HCT116 (cell line): ENCODE results near the gene C10orf95. TPM values are rescaled to one million over a fixed set of nuclear protein-coding genes. Genes with fewer than 3 reads are reported as not detected.

Source experiments
- ATAC-seq: fragments of 200-7000 bp; cut with Tn5 transposase; 2 replicates; pipeline ENCODE4 v1.9.1; 2020; ENCODE audit warnings: mild to moderate bottlenecking, moderate library complexity
- BruUV-seq: library from RNA; stranded (reverse); fragments of 400-500 nt; replicated peaks from 2 replicates; lab custom pipeline; 2021; lab: Mats Ljungman, UMichigan
- CTCF ChIA-PET: fragments of 300-600 bp; sonication (Branson Sonifier 250); formaldehyde crosslinking; loops from one replicate; lab custom pipeline; 2021; ENCODE audit warnings: antibody characterized with exemption; lab: Charles Lee
- POLR2A ChIA-PET: fragments of 300-600, 350-600 bp; sonication (Branson Sonifier 250); formaldehyde crosslinking; loops from one replicate; lab custom pipeline; 2021; ENCODE audit warnings: antibody characterized with exemption; lab: Charles Lee
- RAD21 ChIA-PET, 2 experiments: fragments of 300-600 bp; sonication (Branson Sonifier 250); formaldehyde crosslinking; loops; one replicate each; lab custom pipeline; 2023; ENCODE audit warnings: low total read pairs in 2 of 2; ENCODE audit not compliant: uncharacterized antibody in 2 of 2, unreplicated experiment in 2 of 2, low non-redundant PET in 1 of 2; lab: Charles Lee
- DNase-seq: peaks from one replicate; pipeline ENCODE4 v3.0.0-alpha.2; 2010; ENCODE audit warnings: low read depth, low spot score
- H2AFZ ChIP-seq: fragments of 200-600 bp; shearing (Covaris generic), sonication (generic); 2 replicates; pipeline ENCODE4 v1.6.1; 2017; ENCODE audit warnings: low read depth, mixed run types, mixed read lengths, antibody characterized with exemption, low read length; ENCODE audit not compliant: poor library complexity, severe bottlenecking
- H3K27ac ChIP-seq: 2 replicates; pipeline ENCODE4 v1.5.1; 2012; ENCODE audit warnings: low read depth, low read length
- H3K27me3 ChIP-seq: fragments of 200-600 bp; sonication (generic); 2 replicates; pipeline ENCODE4 v1.6.1; 2016; ENCODE audit warnings: mixed run types, low read length, mixed read lengths; ENCODE audit not compliant: insufficient read depth
- H3K36me3 ChIP-seq, 2 experiments: fragments of 200-500 bp in 1 of 2; fragments of 200-600 bp in 1 of 2; sonication (Bioruptor generic) in 1 of 2; sonication (generic) in 1 of 2; 2 replicates each; pipeline versions ENCODE4 v1.5.1 to v1.6.1; 2014 to 2016; ENCODE audit warnings: low read length in 2 of 2, inconsistent platforms in 1 of 2, mixed read lengths in 1 of 2, mixed run types in 1 of 2; ENCODE audit not compliant: insufficient read depth in 2 of 2, control insufficient read depth in 1 of 2
- H3K4me1 ChIP-seq, 2 experiments: fragments of 200-600 bp in 1 of 2; sonication (generic) in 1 of 2; 2 replicates each; pipeline versions ENCODE4 v1.5.1 to v1.6.1; 2012 to 2017; ENCODE audit warnings: low read length in 2 of 2, inconsistent platforms in 1 of 2, mild to moderate bottlenecking in 1 of 2, mixed read lengths in 1 of 2, mixed run types in 1 of 2, moderate library complexity in 1 of 2; ENCODE audit not compliant: insufficient read depth in 2 of 2, control insufficient read depth in 1 of 2
- H3K4me2 ChIP-seq: fragments of 200-600 bp; sonication (generic); 2 replicates; pipeline ENCODE4 v1.6.1; 2017; ENCODE audit warnings: mixed run types, low read length, mixed read lengths
- H3K4me3 ChIP-seq, 2 experiments: fragments of 200-600 bp in 1 of 2; sonication (generic) in 1 of 2; replicated peaks in 1 of 2; 2 replicates each; pipeline ENCODE4 v1.5.1; 2011 to 2016; ENCODE audit warnings: low read length in 2 of 2, control low read depth in 1 of 2, low read depth in 1 of 2, mild to moderate bottlenecking in 1 of 2, mixed read lengths in 1 of 2, mixed run types in 1 of 2
- H3K79me2 ChIP-seq: fragments of 200-600 bp; sonication (generic); 2 replicates; pipeline ENCODE4 v1.6.1; 2017; ENCODE audit warnings: mild to moderate bottlenecking, mixed run types, low read length, moderate library complexity, mixed read lengths; ENCODE audit not compliant: insufficient read depth
- H3K9ac ChIP-seq: fragments of 200-600 bp; sonication (generic); 2 replicates; pipeline ENCODE4 v1.6.1; 2016; ENCODE audit warnings: low read length, mixed read lengths
- H3K9me2 ChIP-seq: fragments of 200-600 bp; sonication (generic), shearing (Covaris generic); 2 replicates; pipeline ENCODE4 v1.6.1; 2017; ENCODE audit warnings: mixed run types, mild to moderate bottlenecking, moderate library complexity; ENCODE audit not compliant: insufficient read depth
- H3K9me3 ChIP-seq, 2 experiments: fragments of 200-500 bp in 1 of 2; fragments of 200-600 bp in 1 of 2; sonication (Bioruptor generic) in 1 of 2; sonication (generic) in 1 of 2; 2 replicates each; pipeline ENCODE4 v1.6.1; 2014 to 2017; ENCODE audit warnings: low read length in 2 of 2, mixed read lengths in 2 of 2, inconsistent platforms in 1 of 2, low read depth in 1 of 2, mild to moderate bottlenecking in 1 of 2, mixed run types in 1 of 2, moderate library complexity in 1 of 2; ENCODE audit not compliant: control insufficient read depth in 1 of 2, insufficient read depth in 1 of 2
- H4K20me1 ChIP-seq: fragments of 200-600 bp; sonication (generic), shearing (Covaris generic); 2 replicates; pipeline ENCODE4 v1.6.1; 2017; ENCODE audit warnings: mixed run types, mild to moderate bottlenecking, moderate library complexity; ENCODE audit not compliant: insufficient read depth
- EGR1 ChIP-seq: IDR thresholded peaks from 2 replicates; pipeline ENCODE4 v1.6.1; 2012; ENCODE audit warnings: low read depth
- EZH2 ChIP-seq: fragments of 200-600 bp; sonication (generic); IDR thresholded peaks from 2 replicates; pipeline ENCODE4 v1.6.1; 2017; ENCODE audit warnings: antibody characterized with exemption, mixed run types
- EZH2phosphoT487 ChIP-seq: fragments of 200-600 bp; IDR thresholded peaks from 2 replicates; pipeline ENCODE4 v1.6.1; 2018; ENCODE audit warnings: antibody characterized with exemption, borderline replicate concordance
- POLR2A ChIP-seq: IDR thresholded peaks from 2 replicates; pipeline ENCODE4 v1.7.0; 2011; ENCODE audit warnings: borderline replicate concordance; ENCODE audit not compliant: insufficient read depth, insufficient read length; ENCODE audit errors: extremely low read depth
- POLR2AphosphoS5 ChIP-seq: IDR thresholded peaks from 2 replicates; pipeline ENCODE4 v1.6.1; 2011; ENCODE audit warnings: mild to moderate bottlenecking, low read depth, low read length, moderate library complexity
- RAD21 ChIP-seq: IDR thresholded peaks from 2 replicates; pipeline ENCODE4 v1.6.1; 2012; ENCODE audit warnings: low read depth, mild to moderate bottlenecking
- YY1 ChIP-seq: IDR thresholded peaks from 2 replicates; pipeline ENCODE4 v1.6.1; 2011; ENCODE audit warnings: low read length, low read depth, moderate library complexity, mild to moderate bottlenecking; ENCODE audit not compliant: insufficient replicate concordance; ENCODE audit errors: extremely low read depth
- ZFX ChIP-seq: fragments of 450-650 bp; IDR thresholded peaks from 2 replicates; pipeline ENCODE4 v1.6.1; 2017
- intact Hi-C: fragments of 100-400 bp; cut with micrococcal nuclease; formaldehyde crosslinking; loops from 2 replicates; pipeline ENCODE4 v1.10.0; 2022
- total RNA-seq: library from RNA; stranded (reverse); gene quantifications from one replicate; pipeline ENCODE4 v1.2.1, GENCODE V29; 2021; ENCODE audit not compliant: unreplicated experiment
- TF ChIP-seq, protein P1 (sequence below): IDR thresholded peaks from 2 replicates; pipeline ENCODE4 v1.6.1; 2012
- TF ChIP-seq, protein P2 (sequence below): IDR thresholded peaks from 2 replicates; pipeline ENCODE4 v1.6.1; 2012

Gene C10orf95
- total RNA-seq, 1 experiment from 2014 or later: 2.1 TPM

DNA sequence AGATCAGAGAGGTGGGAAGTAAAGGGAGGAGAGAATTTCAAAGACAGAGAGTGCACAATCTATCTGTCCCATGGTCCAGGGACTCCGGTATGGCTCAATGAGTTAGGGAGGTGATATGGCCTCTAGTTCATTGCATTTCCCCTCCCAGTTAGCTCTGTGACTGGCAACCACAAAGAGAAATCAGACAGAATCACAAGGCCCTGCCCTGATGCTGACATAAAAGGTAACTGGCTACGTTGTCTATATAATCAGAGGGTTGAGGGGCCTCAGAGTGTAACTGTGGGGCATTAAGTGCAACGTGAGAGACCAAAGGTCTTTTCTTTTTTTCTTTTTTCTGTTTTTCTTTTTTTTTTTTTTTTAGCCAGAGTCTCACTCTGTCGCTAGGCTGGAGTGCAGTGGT, 7.3 kb upstream of the C10orf95 start:
- ATAC-seq (no peak), DNase-seq (no peak)
- Histone ChIP-seq H3K79me2 (peaks cover 19% of the 10 kb centered on the region; the same call in 1 of the 2 replicates), H3K9me3 (no peaks in the 10 kb centered on the region), H3K9ac (no peak overlapping the region), H3K9me2 (no peaks in the 10 kb centered on the region), H3K36me3 (peaks cover 4 to 7% of the 10 kb centered on the region in 2 experiments; a peak in 2 of 4 replicates), H3K4me3 (no peak overlapping the region), H3K4me2 (no peak overlapping the region), H4K20me1 (no peaks in the 10 kb centered on the region), H3K27ac (no peak overlapping the region), H3K4me1 (peaks cover 18 to 36% of the 10 kb centered on the region in 2 experiments), H2AFZ (no peak overlapping the region), H3K27me3 (no peaks in the 10 kb centered on the region)
- BruUV-seq: no TSS peak
- CTCF ChIA-PET: no interaction called here
- POLR2A ChIA-PET: no interaction called here
- intact Hi-C loops: no loop called here
- TF ChIP-seq EZH2: no peak
- TF ChIP-seq EZH2phosphoT487: no peak
- no peak for TF ChIP-seq POLR2A
- TF ChIP-seq EGR1: no peak
- TF ChIP-seq, protein P1, sequence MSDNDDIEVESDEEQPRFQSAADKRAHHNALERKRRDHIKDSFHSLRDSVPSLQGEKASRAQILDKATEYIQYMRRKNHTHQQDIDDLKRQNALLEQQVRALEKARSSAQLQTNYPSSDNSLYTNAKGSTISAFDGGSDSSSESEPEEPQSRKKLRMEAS: no peak
- TF ChIP-seq ZFX: no peak
- TF ChIP-seq YY1: no peak
- RAD21 ChIA-PET: interaction anchor here in 1 of 2 experiments (0.7 kb wide), 1 partner anchor 289 kb away, joined by 3 read pairs; no protein-coding TSS in a partner anchor

DNA sequence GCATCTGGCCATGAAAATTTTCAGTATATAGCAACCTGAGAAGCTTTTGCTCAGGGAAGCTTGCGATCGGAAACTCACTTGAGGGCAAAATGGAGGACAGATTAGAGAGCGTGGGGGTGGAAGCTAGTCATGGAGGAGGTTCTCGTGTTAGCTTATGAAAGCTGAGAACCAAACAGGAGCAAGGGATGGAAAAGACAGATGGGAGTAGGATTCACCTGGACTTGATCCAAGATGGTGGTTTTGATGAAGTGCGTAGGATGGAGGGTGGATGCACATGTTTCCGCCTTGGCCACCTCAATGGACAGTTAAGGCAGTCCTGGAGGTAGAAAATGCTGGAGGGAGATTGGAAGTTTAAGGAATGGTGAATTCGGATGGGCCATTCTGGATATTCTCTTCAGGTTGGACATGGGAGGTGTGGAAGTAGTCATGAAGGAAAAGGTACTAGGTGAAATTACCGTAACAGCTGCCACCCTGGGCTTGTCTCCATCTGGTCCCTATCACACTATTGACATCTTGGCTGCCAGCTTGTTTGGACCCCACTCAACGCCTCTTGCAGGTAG, 6.3 kb upstream of the C10orf95 start:
- ChIA-PET POLR2A (no interaction called here), CTCF (no interaction called here)
- Histone ChIP-seq H4K20me1 (no peaks in the 10 kb centered on the region), H3K9me2 (no peaks in the 10 kb centered on the region), H3K9ac (no peak overlapping the region), H3K36me3 (peaks cover 4 to 13% of the 10 kb centered on the region in 2 experiments; a peak in 2 of 4 replicates), H3K27ac (no peak overlapping the region), H3K27me3 (no peaks in the 10 kb centered on the region), H2AFZ (no peak overlapping the region)
- DNase-seq: no peak
- intact Hi-C loops: no loop called here
- ATAC-seq: no peak
- TF ChIP-seq RAD21 (no peak), POLR2AphosphoS5 (no peak), EZH2 (no peak), EGR1 (no peak)
- TF ChIP-seq, protein P2, sequence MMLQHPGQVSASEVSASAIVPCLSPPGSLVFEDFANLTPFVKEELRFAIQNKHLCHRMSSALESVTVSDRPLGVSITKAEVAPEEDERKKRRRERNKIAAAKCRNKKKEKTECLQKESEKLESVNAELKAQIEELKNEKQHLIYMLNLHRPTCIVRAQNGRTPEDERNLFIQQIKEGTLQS: no peak
- TF ChIP-seq, all 23 proteins: peak for 0
- H3K4me2 ChIP-seq: no peak overlapping the region
- no peaks in the 10 kb centered on the region for H3K9me3 ChIP-seq
- RAD21 ChIA-PET: no interaction called here
- peaks cover 20 to 36% of the 10 kb centered on the region in 2 experiments for H3K4me1 ChIP-seq
- H3K79me2 ChIP-seq: peaks cover 24% of the 10 kb centered on the region; the same call in 1 of the 2 replicates
- no peak overlapping the region for H3K4me3 ChIP-seq
- no TSS peak for BruUV-seq
